HepG2 (cell line): ENCODE measurements around the gene PTS. TPM values are rescaled to one million over a fixed set of nuclear protein-coding genes. Genes with fewer than 3 reads are reported as not detected.
A peak's percentile ranks its signal among the peaks of the same experiment; 100 is the strongest.

Source experiments
- AKNA ChIP-seq: sonication (generic); formaldehyde crosslinking; IDR thresholded peaks from 2 replicates; pipeline ENCODE4 v1.4.0; 2020; ENCODE audit warnings: missing genetic modification reagents, borderline replicate concordance
- ATAD3A ChIP-seq: sonication (generic); formaldehyde crosslinking; IDR thresholded peaks from 2 replicates; pipeline ENCODE4 v1.4.0; 2020; ENCODE audit warnings: missing genetic modification reagents
- DZIP1 ChIP-seq: sonication (generic); formaldehyde crosslinking; IDR thresholded peaks from 2 replicates; pipeline ENCODE4 v1.5.0; 2020; ENCODE audit warnings: mild to moderate bottlenecking, missing genetic modification reagents
- HES4 ChIP-seq: sonication (generic); formaldehyde crosslinking; IDR thresholded peaks from 2 replicates; pipeline ENCODE4 v1.9.0; 2021; ENCODE audit warnings: mild to moderate bottlenecking, missing genetic modification reagents, borderline replicate concordance
- JDP2 ChIP-seq: sonication (generic); formaldehyde crosslinking; IDR thresholded peaks from 2 replicates; pipeline ENCODE4 v1.8.1; 2022; ENCODE audit warnings: missing genetic modification reagents, borderline replicate concordance
- SP1 ChIP-seq, 2 experiments: fragments of 450-650 bp in 1 of 2; sonication (generic) in 1 of 2; formaldehyde crosslinking in 1 of 2; IDR thresholded peaks; 2 replicates each; pipeline versions ENCODE4 v1.4.0 to v1.6.1; 2016 to 2020; ENCODE audit warnings: missing genetic modification reagents in 1 of 2
- SP2 ChIP-seq: sonication (generic); formaldehyde crosslinking; IDR thresholded peaks from 2 replicates; pipeline ENCODE4 v1.5.1; 2020; ENCODE audit warnings: mild to moderate bottlenecking, missing genetic modification reagents
- TRAFD1 ChIP-seq: sonication (generic); formaldehyde crosslinking; IDR thresholded peaks from 2 replicates; pipeline ENCODE4 v1.5.1; 2020; ENCODE audit warnings: missing genetic modification reagents, mild to moderate bottlenecking, borderline replicate concordance
- ZNF142 ChIP-seq: sonication (generic); formaldehyde crosslinking; IDR thresholded peaks from 2 replicates; pipeline ENCODE4 v1.4.0; 2020; ENCODE audit warnings: missing genetic modification reagents
- ZNF7 ChIP-seq: IDR thresholded peaks from 2 replicates; pipeline ENCODE4 v1.6.1; 2016; ENCODE audit warnings: missing biosample characterization, missing genetic modification reagents
- ZNF776 ChIP-seq: sonication (generic); formaldehyde crosslinking; IDR thresholded peaks from 2 replicates; pipeline ENCODE4 v1.4.0; 2020; ENCODE audit warnings: mild to moderate bottlenecking, missing genetic modification reagents
- polyA plus RNA-seq, 8 experiments: library from polyadenylated mRNA; depleted of rRNA in 3 of 8; stranded (reverse) in 7 of 8; unstranded in 1 of 8; fragments of >200 nt; fragmentation: Illumina TruSeq in 4 of 8; extraction: Trizol in 4 of 8; gene quantifications; 2 replicates each; pipeline versions ENCODE4 v1.2.1 to v1.2.3, GENCODE V29; 2011 to 2016; ENCODE audit warnings: low read depth in 4 of 8, missing spikeins in 1 of 8, mixed read lengths in 1 of 8; ENCODE audit not compliant: insufficient read depth in 1 of 8
- total RNA-seq, 5 experiments: library from RNA; depleted of rRNA; stranded (reverse); fragments of >200 nt; fragmentation: Illumina TruSeq; extraction: Trizol; gene quantifications; 2 replicates each; pipeline ENCODE4 v1.2.3, GENCODE V29; 2016; ENCODE audit warnings: low read depth in 1 of 5

Gene PTS
- total and polyA plus RNA-seq, 2 of the 13 experiments (the other 11 are each of a cell fraction or from before 2014, with no cell fraction given), result 33.6 to 49.3 TPM

GRCh38 chr11:112226062-112226830, at the start of gene PTS (continued):
- peak; percentile 55; the same call in 1 of the 2 replicates for TF ChIP-seq ZNF142 (CRISPR knock-in tag)
- TF ChIP-seq DZIP1 (CRISPR knock-in tag), result no peak
- peak; percentile 90 for TF ChIP-seq ZNF776 (CRISPR knock-in tag)
- peak; percentile 78 for TF ChIP-seq HES4 (CRISPR knock-in tag)
- TF ChIP-seq TRAFD1 (CRISPR knock-in tag), result no peak
- TF ChIP-seq SP2 (CRISPR knock-in tag), result peak; percentile 53; the same call in 1 of the 2 replicates
- TF ChIP-seq SP1 (IDR thresholded peaks at IDR 0.05), result no peak
- peak; percentile 73 for TF ChIP-seq SP1 (CRISPR knock-in tag; IDR thresholded peaks at IDR 0.05)
- no peak for TF ChIP-seq AKNA (CRISPR knock-in tag)
- peak; percentile 40; the same call in 1 of the 2 replicates for TF ChIP-seq ATAD3A (CRISPR knock-in tag)
- no peak for TF ChIP-seq JDP2 (CRISPR knock-in tag)
- TF ChIP-seq ZNF7 (CRISPR knock-in tag), result no peak
